ENCODE data around the gene KBTBD13. TPM values are rescaled to one million over a fixed set of nuclear protein-coding genes. Genes with fewer than 3 reads are reported as not detected.
"Not testable (repeated sequence)": the region's sequence is repeated elsewhere in the genome, so short reads cannot be mapped to it uniquely, and the experiment has no call there.

KBTBD13 gene
- total RNA-seq, 4 donors from 2014 or later: not detected

DNA sequence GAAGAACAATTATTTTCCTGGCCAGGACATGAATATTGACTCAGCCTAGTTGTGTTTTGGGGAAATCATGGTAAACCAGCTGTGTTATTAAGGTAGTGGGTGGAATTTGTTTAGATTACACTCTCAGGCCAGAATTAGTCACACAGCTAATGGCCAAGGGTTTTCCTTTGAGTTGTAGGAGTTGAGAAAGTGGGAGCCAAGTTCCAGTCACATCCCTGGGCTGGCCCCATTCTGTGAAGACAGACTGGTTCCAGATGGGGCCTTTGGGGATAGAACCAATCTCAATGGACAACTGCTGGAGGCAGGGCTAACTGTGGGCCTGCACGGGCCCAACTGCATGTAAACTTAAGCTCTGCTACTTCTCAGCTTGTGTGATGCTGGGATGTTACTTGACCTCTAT is 7.4 kb upstream of the KBTBD13 start:
- TF ChIP-seq CTCF (IDR thresholded peaks at IDR 0.05): no peak
- no peak for DNase-seq (ENCODE audit: low spot score)
- peak; percentile 36 for ATAC-seq (ENCODE audit: low FRiP score)

- ATAC-seq (ENCODE audit: low FRiP score): no peak
- TF ChIP-seq CTCF (IDR thresholded peaks at IDR 0.05): no peak
- DNase-seq (ENCODE audit: low spot score): no peak
Measured at GRCh38 chr15:65069779-65070546, 6.6 kb upstream of the KBTBD13 start.

DNA sequence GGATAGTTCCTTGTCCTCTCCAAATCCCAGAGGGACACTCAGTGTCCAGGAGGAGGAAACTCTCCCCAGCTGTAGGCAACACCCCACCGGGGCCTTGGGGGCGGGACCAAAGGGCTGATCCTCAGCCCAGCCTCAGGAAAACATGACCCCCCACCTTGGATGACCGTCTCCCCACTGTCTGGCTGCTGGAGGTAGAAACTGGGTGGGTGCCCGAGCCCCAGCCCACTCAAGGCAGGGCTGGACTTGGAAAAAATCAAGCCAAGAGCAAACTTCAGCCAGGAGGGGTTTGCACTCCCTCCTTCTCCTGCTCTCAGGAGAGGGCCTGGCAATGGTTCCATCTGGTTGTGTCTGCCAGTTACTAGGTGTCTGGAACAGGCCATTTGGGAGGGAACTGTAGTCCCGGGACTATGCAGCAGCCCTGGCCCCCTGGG is 5.2 kb upstream of the KBTBD13 start:
- no peak for TF ChIP-seq CTCF (IDR thresholded peaks at IDR 0.05)
- DNase-seq (ENCODE audit: low spot score) (no peak), ATAC-seq (ENCODE audit: low FRiP score) (no peak)

DNA sequence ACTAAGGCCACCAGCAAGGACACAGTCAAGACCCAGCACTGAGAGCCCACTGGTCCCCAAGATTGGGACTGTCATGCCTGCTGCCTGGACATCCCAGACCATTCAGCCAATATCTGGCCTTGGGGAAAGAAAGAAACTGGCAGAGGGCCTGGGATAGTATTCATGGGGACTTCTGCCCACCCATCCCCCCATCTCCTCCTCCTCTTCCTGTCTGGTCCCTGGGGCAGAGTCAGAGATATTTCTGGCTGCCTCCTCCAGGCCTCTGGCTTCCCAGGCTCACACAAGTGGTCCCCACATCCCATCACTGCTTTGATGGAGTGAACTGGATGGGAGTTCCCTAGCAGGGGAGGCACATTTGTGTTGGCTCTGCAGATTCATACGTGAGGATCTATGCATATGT is 4.5 kb upstream of the KBTBD13 start:
- TF ChIP-seq CTCF (IDR thresholded peaks at IDR 0.05): no peak
- ATAC-seq (ENCODE audit: low FRiP score) (no peak), DNase-seq (ENCODE audit: low spot score) (no peak)

DNA sequence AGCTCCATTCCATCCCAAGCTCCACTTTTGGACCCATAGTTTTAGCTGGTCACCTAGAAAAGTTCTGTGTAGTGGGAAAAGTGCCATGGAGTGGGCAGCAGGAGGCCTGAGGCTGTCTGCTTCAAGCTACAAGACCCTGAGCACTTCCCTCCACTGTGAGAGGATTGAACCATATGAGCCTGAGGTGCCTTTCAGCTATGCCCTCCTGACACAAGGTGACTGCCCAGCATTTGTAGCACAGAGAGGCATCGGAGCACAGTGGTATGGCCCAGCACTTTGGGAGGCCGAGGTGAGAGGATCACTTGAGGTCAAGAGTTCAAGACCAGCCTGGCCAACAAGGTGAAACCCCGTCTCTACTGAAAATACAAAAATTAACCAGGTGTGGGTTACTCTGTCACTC is 3.9 kb upstream of the KBTBD13 start:
- no peak for TF ChIP-seq CTCF (IDR thresholded peaks at IDR 0.05)
- no peak for ATAC-seq (ENCODE audit: low FRiP score)
- DNase-seq (ENCODE audit: low spot score): no peak

DNA sequence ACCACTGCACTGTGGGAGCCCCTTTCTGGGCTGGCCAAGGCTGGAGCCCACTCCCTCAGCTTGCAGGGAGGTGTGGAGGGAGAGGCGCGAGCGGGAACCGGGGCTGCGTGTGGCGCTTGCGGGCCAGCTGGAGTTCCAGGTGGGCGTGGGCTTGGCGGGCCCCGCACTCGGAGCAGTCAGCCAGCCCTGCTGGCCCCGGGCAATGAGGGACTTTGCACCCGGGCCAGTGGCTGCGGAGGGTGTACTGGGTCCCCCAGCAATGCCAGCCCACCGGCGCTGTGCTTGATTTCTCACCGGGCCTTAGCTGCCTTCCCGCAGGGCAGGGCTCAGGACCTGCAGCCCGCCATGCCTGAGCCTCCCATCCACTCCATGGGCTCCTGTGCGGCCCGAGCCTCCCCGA is 1.6 kb upstream of the KBTBD13 start:
- ATAC-seq (ENCODE audit: low FRiP score); DNase-seq (ENCODE audit: low spot score): not testable (repeated sequence)

GRCh38 chr15:65075607-65076395 is 745 bp upstream of the KBTBD13 start:
- DNase-seq (ENCODE audit: low spot score); ATAC-seq (ENCODE audit: low FRiP score): not testable (repeated sequence)
